AG04449 (cell line): Measurements from ENCODE around the gene ANAPC15.

Source experiments
- CTCF ChIA-PET: fragments of 350-600 bp; formaldehyde crosslinking; extraction: SDS; loops from one replicate; lab custom pipeline; 2021; ENCODE audit warnings: antibody characterized with exemption; lab: Yijun Ruan, JAX
- POLR2A ChIA-PET: fragments of 400-600, 350-600 bp; formaldehyde crosslinking; extraction: SDS; loops from one replicate; lab custom pipeline; 2020; ENCODE audit warnings: antibody characterized with exemption, inconsistent platforms; lab: Yijun Ruan, JAX
- DNase-seq: peaks from one replicate; pipeline ENCODE4 v3.0.0-alpha.2; 2010; ENCODE audit warnings: low read depth, low spot score
- H3K4me3 ChIP-seq: 2 replicates; pipeline ENCODE4 v1.5.1; 2011; ENCODE audit warnings: low read depth, mild to moderate bottlenecking, control low read depth, low read length
- TF ChIP-seq, protein P1 (sequence below): IDR thresholded peaks from one replicate; pipeline ENCODE4 v1.5.1; 2011; ENCODE audit warnings: mild to moderate bottlenecking, moderate library complexity, low read length, control low read depth, inconsistent platforms; ENCODE audit not compliant: insufficient read depth; ENCODE audit errors: missing control alignments

The ANAPC15 gene

DNA sequence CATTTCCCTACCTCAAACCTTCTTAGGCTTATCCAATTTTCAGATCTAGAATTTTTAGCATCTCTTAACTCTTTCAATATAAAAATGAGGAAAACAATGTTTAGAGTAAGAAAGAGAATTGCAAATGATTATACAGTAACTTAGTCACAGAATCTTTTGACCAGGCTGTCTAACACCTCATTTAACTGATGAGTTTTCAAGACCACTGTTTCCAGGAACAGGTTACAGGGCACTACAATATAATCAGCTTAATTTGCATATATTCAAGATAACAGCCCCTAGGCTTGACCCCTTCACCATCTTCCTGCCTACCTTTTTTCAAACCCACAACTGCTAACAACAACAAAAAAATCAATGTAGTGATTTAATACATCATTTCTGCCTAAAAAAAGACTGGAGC, 44.8 kb downstream of the ANAPC15 start:
- CTCF ChIA-PET: interaction anchor here (1.2 to 4.4 kb wide), 7 partner anchors 8 to 116 kb away, joined by 4 to 20 read pairs (median 5); no protein-coding TSS in a partner anchor
- DNase-seq: no peak
- POLR2A ChIA-PET: interaction anchor here (1.3 kb wide), 1 partner anchor 11 kb away, joined by 3 read pairs; no protein-coding TSS in a partner anchor
- no peak overlapping the region for H3K4me3 ChIP-seq
- TF ChIP-seq, protein P1, sequence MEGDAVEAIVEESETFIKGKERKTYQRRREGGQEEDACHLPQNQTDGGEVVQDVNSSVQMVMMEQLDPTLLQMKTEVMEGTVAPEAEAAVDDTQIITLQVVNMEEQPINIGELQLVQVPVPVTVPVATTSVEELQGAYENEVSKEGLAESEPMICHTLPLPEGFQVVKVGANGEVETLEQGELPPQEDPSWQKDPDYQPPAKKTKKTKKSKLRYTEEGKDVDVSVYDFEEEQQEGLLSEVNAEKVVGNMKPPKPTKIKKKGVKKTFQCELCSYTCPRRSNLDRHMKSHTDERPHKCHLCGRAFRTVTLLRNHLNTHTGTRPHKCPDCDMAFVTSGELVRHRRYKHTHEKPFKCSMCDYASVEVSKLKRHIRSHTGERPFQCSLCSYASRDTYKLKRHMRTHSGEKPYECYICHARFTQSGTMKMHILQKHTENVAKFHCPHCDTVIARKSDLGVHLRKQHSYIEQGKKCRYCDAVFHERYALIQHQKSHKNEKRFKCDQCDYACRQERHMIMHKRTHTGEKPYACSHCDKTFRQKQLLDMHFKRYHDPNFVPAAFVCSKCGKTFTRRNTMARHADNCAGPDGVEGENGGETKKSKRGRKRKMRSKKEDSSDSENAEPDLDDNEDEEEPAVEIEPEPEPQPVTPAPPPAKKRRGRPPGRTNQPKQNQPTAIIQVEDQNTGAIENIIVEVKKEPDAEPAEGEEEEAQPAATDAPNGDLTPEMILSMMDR: no peak

GRCh38 chr11:72067266-72067665, 45.2 kb downstream of the ANAPC15 start:
- TF ChIP-seq, protein P1: no peak
- DNase-seq: no peak
- ChIA-PET CTCF (interaction anchor here (1.0 to 4.4 kb wide), 9 partner anchors 8 to 116 kb away, joined by 3 to 20 read pairs (median 5); no protein-coding TSS in a partner anchor), POLR2A (no interaction called here)
- no peak overlapping the region for H3K4me3 ChIP-seq

DNA sequence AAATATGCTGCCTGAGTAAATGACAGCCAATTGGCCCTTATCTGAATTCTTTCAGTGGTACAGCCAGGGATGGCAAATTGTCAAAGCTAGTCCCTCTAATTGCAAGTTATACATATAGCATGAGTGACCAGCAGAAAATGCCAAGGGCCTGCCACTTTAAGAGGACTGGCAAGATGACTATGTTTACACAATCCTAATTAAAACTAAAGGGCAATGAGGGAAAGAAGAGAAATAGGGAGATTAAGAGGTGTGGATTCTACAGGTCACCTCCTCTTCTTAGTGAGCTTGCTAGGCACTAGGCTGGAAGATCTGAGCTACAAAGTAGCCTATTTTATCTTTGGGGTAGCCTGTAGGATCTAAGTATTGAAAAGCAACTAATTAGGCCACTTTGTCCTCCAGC, 45.6 kb downstream of the ANAPC15 start:
- H3K4me3 ChIP-seq: no peak overlapping the region
- DNase-seq: no peak
- POLR2A ChIA-PET: no interaction called here
- TF ChIP-seq, protein P1: no peak
- CTCF ChIA-PET: interaction anchor here (1.0 to 4.4 kb wide), 10 partner anchors 8 to 116 kb away, joined by 3 to 20 read pairs (median 4); no protein-coding TSS in a partner anchor

DNA sequence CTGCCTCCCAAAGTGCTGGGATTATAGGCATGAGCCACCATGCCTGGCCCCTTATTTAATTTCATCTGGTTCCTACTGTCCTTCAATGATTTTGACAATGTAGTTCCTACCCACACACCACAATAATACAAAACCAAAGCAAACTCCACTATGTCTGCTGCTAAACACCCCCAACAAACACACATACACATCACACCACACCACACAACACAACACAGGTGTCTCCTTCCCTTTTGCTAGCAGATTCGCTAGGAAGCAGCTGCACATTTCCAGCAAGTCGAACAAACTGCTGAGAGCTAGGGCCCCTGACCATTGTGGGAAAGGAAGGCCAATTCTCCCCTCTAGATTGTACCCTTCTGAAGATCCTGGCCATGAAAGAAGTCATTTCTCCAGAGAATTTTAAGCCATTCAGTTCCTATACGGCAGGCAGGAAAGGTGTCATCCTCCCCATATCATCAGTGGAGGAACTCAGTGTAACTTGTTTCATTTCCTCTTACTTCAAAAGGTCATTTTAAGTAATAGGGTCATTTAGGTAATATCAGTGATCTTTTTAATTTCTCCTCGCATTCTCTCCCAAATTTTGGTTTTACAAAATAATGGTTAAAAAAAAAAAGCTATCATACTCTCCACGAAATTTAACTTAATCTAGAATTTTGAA, 50.6 kb downstream of the ANAPC15 start:
- TF ChIP-seq, protein P1: no peak
- POLR2A ChIA-PET: no interaction called here
- CTCF ChIA-PET: interaction anchor here (1.0 to 1.2 kb wide), 2 partner anchors 9 to 28 kb away, joined by 4 read pairs; no protein-coding TSS in a partner anchor
- no peak for DNase-seq
- H3K4me3 ChIP-seq: no peak overlapping the region
